SU-DHL-6 (cell line): ENCODE results near the gene CHST15.

Experiments
- H2AFZ ChIP-seq: fragments of 200-600 bp; sonication (generic); 2 replicates; pipeline ENCODE4 v1.6.1; 2014; ENCODE audit warnings: low read depth, mild to moderate bottlenecking, moderate library complexity, mixed read lengths, antibody characterized with exemption, low read length; ENCODE audit not compliant: severe bottlenecking
- H3F3A ChIP-seq: fragments of 200-600 bp; shearing (Covaris generic); 2 replicates; pipeline ENCODE4 v1.6.0; 2016; ENCODE audit warnings: antibody characterized with exemption, mild to moderate bottlenecking; ENCODE audit not compliant: insufficient read depth
- H3K27ac ChIP-seq: fragments of 200-600 bp; sonication (generic); 2 replicates; pipeline ENCODE4 v1.5.1; 2016; ENCODE audit warnings: low read depth, mild to moderate bottlenecking, low read length, moderate library complexity, mixed read lengths
- H3K27me3 ChIP-seq: fragments of 200-600 bp; sonication (generic), shearing (Covaris generic); 2 replicates; pipeline ENCODE4 v1.6.0; 2014; ENCODE audit warnings: mild to moderate bottlenecking, low read length
- H3K36me3 ChIP-seq: fragments of 200-600 bp; sonication (generic); 2 replicates; pipeline ENCODE4 v1.6.1; 2014; ENCODE audit warnings: mild to moderate bottlenecking, low read length, mixed read lengths
- H3K4me2 ChIP-seq: fragments of 300-600, 200-600 bp; shearing (Covaris generic), sonication (generic); 2 replicates; pipeline ENCODE4 v1.6.0; 2014; ENCODE audit warnings: low read length, low read depth, mild to moderate bottlenecking; ENCODE audit not compliant: poor library complexity, severe bottlenecking
- H3K4me3 ChIP-seq: fragments of 200-600 bp; sonication (generic); 2 replicates; pipeline ENCODE4 v1.5.1; 2014; ENCODE audit warnings: antibody characterized with exemption, low read length, mild to moderate bottlenecking, mixed read lengths; ENCODE audit not compliant: insufficient read depth, poor library complexity, severe bottlenecking
- H3K79me2 ChIP-seq: fragments of 200-600 bp; sonication (generic); 2 replicates; pipeline ENCODE4 v1.6.1; 2014; ENCODE audit warnings: mild to moderate bottlenecking, low read length, moderate library complexity; ENCODE audit not compliant: insufficient read depth
- H3K9ac ChIP-seq: fragments of 200-600 bp; sonication (generic); 2 replicates; pipeline ENCODE4 v1.7.0; 2014; ENCODE audit warnings: mild to moderate bottlenecking, low read length
- H3K9me2 ChIP-seq: fragments of 200-600 bp; sonication (generic); replicated peaks from 2 replicates; pipeline ENCODE4 v1.6.1; 2014; ENCODE audit warnings: low read length; ENCODE audit not compliant: insufficient read depth
- H3K9me3 ChIP-seq: fragments of 200-600 bp; sonication (generic); 2 replicates; pipeline ENCODE4 v1.6.1; 2014; ENCODE audit warnings: low read length, mixed read lengths; ENCODE audit not compliant: insufficient read depth
- H4K20me1 ChIP-seq: fragments of 200-600 bp; sonication (generic); 2 replicates; pipeline ENCODE4 v1.6.1; 2014; ENCODE audit warnings: low read depth, mild to moderate bottlenecking, antibody characterized with exemption, low read length, moderate library complexity, mixed read lengths
- EZH2phosphoT487 ChIP-seq: fragments of 200-600 bp; sonication (generic), shearing (Covaris generic); conservative IDR thresholded peaks from 2 replicates; pipeline ENCODE4 v1.6.1; 2018; ENCODE audit warnings: mild to moderate bottlenecking, antibody characterized with exemption, low read length, moderate library complexity, mixed read lengths
- TF ChIP-seq, protein P1 (sequence below): fragments of 200-600 bp; sonication (generic); IDR thresholded peaks from one replicate; pipeline ENCODE4 v1.5.1; 2017; ENCODE audit warnings: antibody characterized with exemption, mild to moderate bottlenecking, low read length, moderate library complexity; ENCODE audit not compliant: insufficient read depth, poor library complexity, severe bottlenecking

Gene CHST15

DNA sequence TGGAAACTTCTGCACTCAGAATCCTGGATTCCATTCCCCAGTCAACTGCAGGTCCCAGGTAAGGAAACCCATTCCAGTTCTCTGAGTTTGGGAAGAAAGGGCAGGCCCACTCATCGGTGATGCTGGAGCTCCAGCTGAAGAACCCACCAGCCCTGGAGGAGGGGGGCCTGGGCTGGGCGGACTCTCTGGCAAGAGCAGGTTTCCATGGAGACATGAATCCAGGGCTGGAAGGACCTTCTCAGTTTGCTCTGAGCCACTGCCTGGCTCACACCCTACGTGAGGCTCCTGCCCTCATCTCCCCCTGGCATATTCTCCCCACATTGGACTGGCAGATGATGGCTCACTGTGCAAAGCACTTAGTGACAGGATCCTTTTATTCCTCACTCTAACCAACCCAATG lies 128.4 kb downstream of the CHST15 start:
- Histone ChIP-seq H3K27me3 (no peaks in the 10 kb centered on the region), H3K9ac (no peak overlapping the region), H4K20me1 (no peaks in the 10 kb centered on the region), H3K9me3 (no peaks in the 10 kb centered on the region), H3K4me2 (no peak overlapping the region), H3K36me3 (no peaks in the 10 kb centered on the region), H3K79me2 (no peaks in the 10 kb centered on the region), H3K27ac (no peak overlapping the region), H3F3A (no peaks in the 10 kb centered on the region), H3K4me3 (no peak overlapping the region), H2AFZ (no peak overlapping the region), H3K9me2 (no peaks in the 10 kb centered on the region)
- TF ChIP-seq, protein P1, sequence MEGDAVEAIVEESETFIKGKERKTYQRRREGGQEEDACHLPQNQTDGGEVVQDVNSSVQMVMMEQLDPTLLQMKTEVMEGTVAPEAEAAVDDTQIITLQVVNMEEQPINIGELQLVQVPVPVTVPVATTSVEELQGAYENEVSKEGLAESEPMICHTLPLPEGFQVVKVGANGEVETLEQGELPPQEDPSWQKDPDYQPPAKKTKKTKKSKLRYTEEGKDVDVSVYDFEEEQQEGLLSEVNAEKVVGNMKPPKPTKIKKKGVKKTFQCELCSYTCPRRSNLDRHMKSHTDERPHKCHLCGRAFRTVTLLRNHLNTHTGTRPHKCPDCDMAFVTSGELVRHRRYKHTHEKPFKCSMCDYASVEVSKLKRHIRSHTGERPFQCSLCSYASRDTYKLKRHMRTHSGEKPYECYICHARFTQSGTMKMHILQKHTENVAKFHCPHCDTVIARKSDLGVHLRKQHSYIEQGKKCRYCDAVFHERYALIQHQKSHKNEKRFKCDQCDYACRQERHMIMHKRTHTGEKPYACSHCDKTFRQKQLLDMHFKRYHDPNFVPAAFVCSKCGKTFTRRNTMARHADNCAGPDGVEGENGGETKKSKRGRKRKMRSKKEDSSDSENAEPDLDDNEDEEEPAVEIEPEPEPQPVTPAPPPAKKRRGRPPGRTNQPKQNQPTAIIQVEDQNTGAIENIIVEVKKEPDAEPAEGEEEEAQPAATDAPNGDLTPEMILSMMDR, result no peak
- TF ChIP-seq EZH2phosphoT487, result no peak

DNA sequence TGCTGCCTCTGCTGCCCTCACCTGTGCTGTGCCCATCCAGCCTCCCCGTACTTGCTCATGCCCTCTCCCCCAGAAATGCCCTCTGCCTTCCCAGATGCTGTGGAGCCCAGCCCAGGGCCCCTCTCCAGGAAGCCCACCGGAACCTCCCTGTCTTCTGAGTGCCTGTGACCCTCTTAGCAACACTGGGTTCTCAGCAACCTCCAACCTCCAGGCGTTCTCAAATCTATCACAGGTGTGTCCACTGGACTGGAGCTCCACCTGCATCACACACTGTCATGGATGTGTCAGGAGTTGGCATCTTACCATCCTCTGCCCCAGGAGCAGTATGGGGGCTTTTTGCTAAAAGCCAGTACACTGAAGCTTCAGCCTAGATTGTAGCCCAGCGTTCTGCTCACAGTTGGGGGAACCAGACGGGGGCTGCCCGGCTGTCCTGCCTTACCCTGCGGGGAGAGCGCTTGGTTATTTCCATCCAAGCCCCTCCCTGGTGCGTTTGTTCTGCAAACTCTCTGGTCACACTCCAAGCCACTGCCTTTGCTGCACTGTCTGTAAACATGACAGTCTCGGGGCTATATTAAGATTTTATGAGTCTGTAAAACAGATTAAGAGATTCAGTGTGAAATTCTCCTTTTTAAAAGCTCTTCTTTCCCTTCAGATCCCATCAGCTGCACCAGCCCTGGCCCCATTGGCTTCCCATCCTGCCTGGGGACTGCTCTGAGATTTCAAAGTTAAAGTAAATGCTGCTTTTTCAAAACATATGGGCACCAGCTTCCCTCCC lies 130.5 kb downstream of the CHST15 start:
- Histone ChIP-seq H3K79me2 (no peaks in the 10 kb centered on the region), H4K20me1 (no peaks in the 10 kb centered on the region), H3K9me3 (no peaks in the 10 kb centered on the region), H3K9ac (no peak overlapping the region), H3K36me3 (no peaks in the 10 kb centered on the region), H3K27me3 (no peaks in the 10 kb centered on the region), H3K9me2 (no peaks in the 10 kb centered on the region), H3F3A (no peaks in the 10 kb centered on the region), H2AFZ (no peak overlapping the region), H3K4me2 (no peak overlapping the region), H3K4me3 (no peak overlapping the region), H3K27ac (no peak overlapping the region)
- TF ChIP-seq, protein P1, result no peak
- no peak for TF ChIP-seq EZH2phosphoT487

DNA sequence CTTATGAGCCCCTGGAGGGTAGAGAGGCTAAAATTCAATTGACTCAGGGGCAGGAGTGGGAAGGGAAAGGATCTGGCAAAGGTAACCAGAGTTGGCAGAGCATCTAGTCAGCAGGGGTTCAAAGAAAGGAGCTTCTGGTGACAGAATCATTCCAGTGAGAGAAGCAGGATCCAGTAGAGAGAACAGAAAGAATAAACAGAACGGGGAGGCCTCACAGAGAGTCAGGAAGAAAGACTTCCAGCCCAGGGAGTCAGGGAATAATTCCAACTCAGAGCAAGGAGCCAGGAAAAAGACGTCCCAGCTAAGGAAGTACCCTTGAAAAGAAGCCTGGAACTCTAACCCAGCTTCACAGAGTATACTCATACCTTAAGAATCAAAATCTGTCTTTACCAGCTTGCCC lies 135.2 kb downstream of the CHST15 start:
- Histone ChIP-seq H3K9ac (no peak overlapping the region), H3K27ac (no peak overlapping the region), H3K4me3 (no peak overlapping the region), H2AFZ (no peak overlapping the region), H4K20me1 (no peaks in the 10 kb centered on the region), H3K9me3 (no peaks in the 10 kb centered on the region), H3F3A (no peaks in the 10 kb centered on the region), H3K4me2 (no peak overlapping the region), H3K36me3 (no peaks in the 10 kb centered on the region), H3K79me2 (no peaks in the 10 kb centered on the region), H3K9me2 (no peaks in the 10 kb centered on the region), H3K27me3 (no peaks in the 10 kb centered on the region)
- TF ChIP-seq EZH2phosphoT487, result no peak
- TF ChIP-seq, protein P1, result no peak
